HG03039 (cell line): ENCODE measurements around the gene DNM2.

ENCODE experiments used
- ATAC-seq: cut with Tn5 transposase; IDR thresholded peaks from one replicate; pipeline ENCODE4 v1.9.1; 2021; ENCODE audit warnings: mild to moderate bottlenecking, moderate library complexity; ENCODE audit not compliant: unreplicated experiment

The DNM2 gene

GRCh38 chr19:10811391-10812111 is 93.7 kb downstream of the DNM2 start:
- no peak for ATAC-seq

GRCh38 chr19:10812196-10812595 is 94.3 kb downstream of the DNM2 start:
- no peak for ATAC-seq

GRCh38 chr19:10812902-10813404 is 95.1 kb downstream of the DNM2 start:
- ATAC-seq, result no peak

- ATAC-seq, result no peak
These were observed 97.2 kb downstream of the DNM2 start for GRCh38 chr19:10815007-10815536.

- ATAC-seq, result no peak
These were observed 98.2 kb downstream of the DNM2 start for GRCh38 chr19:10815969-10816644.

GRCh38 chr19:10816691-10817090 is 98.8 kb downstream of the DNM2 start:
- no peak for ATAC-seq

- no peak for ATAC-seq
These were observed 99.6 kb downstream of the DNM2 start for GRCh38 chr19:10817291-10818038.

GRCh38 chr19:10818301-10819123 is 100.6 kb downstream of the DNM2 start:
- no peak for ATAC-seq

- no peak for ATAC-seq
These were observed 101.5 kb downstream of the DNM2 start for GRCh38 chr19:10819124-10820060.

GRCh38 chr19:10820173-10820572 is 102.3 kb downstream of the DNM2 start:
- ATAC-seq, result no peak

GRCh38 chr19:10823690-10824089 is 105.8 kb downstream of the DNM2 start:
- ATAC-seq, result no peak

- ATAC-seq, result no peak
These were observed 108.4 kb downstream of the DNM2 start for GRCh38 chr19:10826231-10826630.

GRCh38 chr19:10826846-10827245 is 109.0 kb downstream of the DNM2 start:
- no peak for ATAC-seq

- ATAC-seq, result no peak
These were observed 111.3 kb downstream of the DNM2 start for GRCh38 chr19:10828981-10829821.

GRCh38 chr19:10829967-10830366 is 112.1 kb downstream of the DNM2 start:
- no peak for ATAC-seq

GRCh38 chr19:10830370-10830769 is 112.5 kb downstream of the DNM2 start:
- ATAC-seq, result no peak

- ATAC-seq, result no peak
These were observed 113.3 kb downstream of the DNM2 start for GRCh38 chr19:10830931-10831779.
